HepG2 (cell line): Measurements from ENCODE around the gene PREX1. TPM values are rescaled to one million over a fixed set of nuclear protein-coding genes. Genes with fewer than 3 reads are reported as not detected.

Experiments used
- ATAC-seq: fragments of 200-7000 bp; cut with Tn5 transposase; 3 replicates; pipeline ENCODE4 v1.9.1; 2020; ENCODE audit warnings: mild to moderate bottlenecking, moderate library complexity
- BruUV-seq: library from RNA; stranded (reverse); fragments of 400-500 nt; replicated peaks from 2 replicates; lab custom pipeline; 2021; lab: Mats Ljungman, UMichigan
- CTCF ChIA-PET: fragments of 300-600 bp; formaldehyde crosslinking; extraction: SDS; loops from one replicate; lab custom pipeline; 2021; ENCODE audit warnings: low total read pairs, inconsistent platforms, low intra/inter-chr PET ratio; lab: Yijun Ruan, JAX
- POLR2A ChIA-PET: fragments of 350-600 bp; sonication (Branson Sonifier 250); formaldehyde crosslinking; loops from one replicate; lab custom pipeline; 2020; ENCODE audit warnings: antibody characterized with exemption, inconsistent platforms; lab: Yijun Ruan, JAX
- DNase-seq: peaks from one replicate; pipeline ENCODE4 v3.0.0-alpha.2; 2015; ENCODE audit warnings: low spot score
- FAIRE-seq: peaks from 3 replicates; lab custom pipeline; 2011; peaks lifted over from hg19 to GRCh38; lab: Jason Lieb, UNC
- H2AFZ ChIP-seq: one replicate; pipeline ENCODE4 v1.6.1; 2011; ENCODE audit warnings: low read length, inconsistent platforms
- H3K27ac ChIP-seq: fragments of 300-600 bp; 3 replicates; pipeline ENCODE4 v1.8.0; 2011; ENCODE audit warnings: mixed run types, mild to moderate bottlenecking, mixed read lengths, low read length, inconsistent platforms; ENCODE audit not compliant: insufficient read depth; ENCODE audit errors: extremely low read length
- H3K27me3 ChIP-seq, 2 experiments: fragments of 200-600 bp in 1 of 2; 2 replicates in 1 of 2; 3 replicates in 1 of 2; pipeline versions ENCODE4 v1.6.0 to v1.8.0; 2011; ENCODE audit warnings: low read length in 2 of 2, mild to moderate bottlenecking in 2 of 2, moderate library complexity in 2 of 2, inconsistent platforms in 1 of 2; ENCODE audit not compliant: insufficient read depth in 2 of 2, control insufficient read depth in 1 of 2
- H3K36me3 ChIP-seq, 2 experiments: fragments of 200-600 bp in 1 of 2; replicated peaks in 1 of 2; 2 replicates in 1 of 2; 3 replicates in 1 of 2; pipeline versions ENCODE4 v1.5.1 to v1.8.0; 2011; ENCODE audit warnings: low read length in 2 of 2, inconsistent platforms in 1 of 2; ENCODE audit not compliant: insufficient read depth in 2 of 2, control insufficient read depth in 1 of 2
- H3K4me1 ChIP-seq: 2 replicates; pipeline ENCODE4 v1.5.1; 2012; ENCODE audit warnings: low read length, inconsistent platforms; ENCODE audit not compliant: insufficient read depth
- H3K4me2 ChIP-seq: 2 replicates; pipeline ENCODE4 v1.6.0; 2011; ENCODE audit warnings: low read depth, low read length, inconsistent platforms
- H3K4me3 ChIP-seq, 3 experiments: fragments of 200-600 bp in 1 of 3; sonication (generic), shearing (Covaris generic) in 1 of 3; replicated peaks in 1 of 3; 2 replicates each; pipeline ENCODE4 v1.5.1; 2011 to 2016; ENCODE audit warnings: low read length in 3 of 3, inconsistent platforms in 2 of 3, low read depth in 2 of 3, mild to moderate bottlenecking in 2 of 3, control low read depth in 1 of 3, mixed read lengths in 1 of 3; ENCODE audit not compliant: insufficient read depth in 1 of 3
- H3K79me2 ChIP-seq: one replicate; pipeline ENCODE4 v1.6.1; 2011; ENCODE audit warnings: low read length, inconsistent platforms; ENCODE audit not compliant: insufficient read depth
- H3K9ac ChIP-seq: 2 replicates; pipeline ENCODE4 v1.6.0; 2011; ENCODE audit warnings: mild to moderate bottlenecking, low read depth, low read length, inconsistent platforms; ENCODE audit not compliant: insufficient read depth
- H3K9me3 ChIP-seq: 2 replicates; pipeline ENCODE4 v1.5.1; 2012; ENCODE audit warnings: mild to moderate bottlenecking, low read length
- H4K20me1 ChIP-seq: 2 replicates; pipeline ENCODE4 v1.6.0; 2011; ENCODE audit warnings: inconsistent platforms, mild to moderate bottlenecking, low read length, moderate library complexity; ENCODE audit not compliant: insufficient read depth
- ADNP ChIP-seq: sonication (generic); formaldehyde crosslinking; IDR thresholded peaks from 2 replicates; pipeline ENCODE4 v1.4.0; 2020; ENCODE audit warnings: missing genetic modification reagents
- CENPT ChIP-seq: sonication (generic); formaldehyde crosslinking; IDR thresholded peaks from 2 replicates; pipeline ENCODE4 v1.8.0; 2022; ENCODE audit warnings: low read depth, mild to moderate bottlenecking, moderate library complexity, missing genetic modification reagents
- E2F5 ChIP-seq: sonication (generic); formaldehyde crosslinking; conservative IDR thresholded peaks from 2 replicates; pipeline ENCODE4 v1.4.0; 2020; ENCODE audit warnings: missing genetic modification reagents
- NFATC3 ChIP-seq: sonication (generic); formaldehyde crosslinking; IDR thresholded peaks from 2 replicates; pipeline ENCODE4 v1.5.1; 2020; ENCODE audit warnings: mild to moderate bottlenecking, missing genetic modification reagents
- NONO ChIP-seq, 2 experiments: fragments of 450-650 bp in 1 of 2; sonication (generic) in 1 of 2; formaldehyde crosslinking in 1 of 2; IDR thresholded peaks in 1 of 2; conservative IDR thresholded peaks in 1 of 2; 2 replicates each; pipeline versions ENCODE4 v1.6.1 to v1.8.0; 2017 to 2022; ENCODE audit warnings: mild to moderate bottlenecking in 1 of 2, missing genetic modification reagents in 1 of 2, moderate library complexity in 1 of 2
- PHF20 ChIP-seq: sonication (generic); formaldehyde crosslinking; IDR thresholded peaks from 2 replicates; pipeline ENCODE4 v1.5.0; 2020; ENCODE audit warnings: mild to moderate bottlenecking, missing genetic modification reagents
- SKIL ChIP-seq: sonication (generic); formaldehyde crosslinking; IDR thresholded peaks from 2 replicates; pipeline ENCODE4 v1.8.0; 2022; ENCODE audit warnings: missing genetic modification reagents, mild to moderate bottlenecking, moderate library complexity, borderline replicate concordance
- TEAD2 ChIP-seq: sonication (generic); formaldehyde crosslinking; IDR thresholded peaks from 2 replicates; pipeline ENCODE4 v1.9.0; 2021; ENCODE audit warnings: missing genetic modification reagents
- ZBTB8A ChIP-seq: sonication (generic); formaldehyde crosslinking; IDR thresholded peaks from 2 replicates; pipeline ENCODE4 v1.4.0; 2020; ENCODE audit warnings: mild to moderate bottlenecking, low read depth, missing genetic modification reagents, borderline replicate concordance
- ZNF619 ChIP-seq: sonication (generic); formaldehyde crosslinking; IDR thresholded peaks from 2 replicates; pipeline ENCODE4 v1.4.0; 2020; ENCODE audit warnings: mild to moderate bottlenecking, missing genetic modification reagents
- ZSCAN21 ChIP-seq: sonication (generic); formaldehyde crosslinking; IDR thresholded peaks from 2 replicates; pipeline ENCODE4 v1.8.0; 2022; ENCODE audit warnings: mild to moderate bottlenecking, missing genetic modification reagents, moderate library complexity, borderline replicate concordance
- ZSCAN22 ChIP-seq: sonication (generic); formaldehyde crosslinking; IDR thresholded peaks from 2 replicates; pipeline ENCODE4 v1.4.0; 2020; ENCODE audit warnings: mild to moderate bottlenecking, missing genetic modification reagents
- WGBS: methylation state at CpG from one replicate; pipeline ENCODE4 v1.1.6; 2017; ENCODE audit warnings: low lambda C conversion rate; 5-methylcytosine and 5-hydroxymethylcytosine counted together
- in situ Hi-C: cut with HindIII; loops from 2 replicates; pipeline ENCODE4 v1.10.0; 2017; ENCODE audit warnings: low pct_unique_long_range_greater_than_20kb; ENCODE audit not compliant: extremely low pct_ligation_motif_present
- intact Hi-C: fragments of 100-400 bp; cut with micrococcal nuclease; formaldehyde crosslinking; loops from one replicate; pipeline ENCODE4 v1.10.0; 2022; ENCODE audit not compliant: unreplicated experiment
- polyA plus RNA-seq, 8 experiments: library from polyadenylated mRNA; depleted of rRNA in 3 of 8; stranded (reverse) in 7 of 8; unstranded in 1 of 8; fragments of >200 nt; fragmentation: Illumina TruSeq in 4 of 8; extraction: Trizol in 4 of 8; gene quantifications; 2 replicates each; pipeline versions ENCODE4 v1.2.1 to v1.2.3, GENCODE V29; 2011 to 2016; ENCODE audit warnings: low read depth in 4 of 8, missing spikeins in 1 of 8, mixed read lengths in 1 of 8; ENCODE audit not compliant: insufficient read depth in 1 of 8
- total RNA-seq, 5 experiments: library from RNA; depleted of rRNA; stranded (reverse); fragments of >200 nt; fragmentation: Illumina TruSeq; extraction: Trizol; gene quantifications; 2 replicates each; pipeline ENCODE4 v1.2.3, GENCODE V29; 2016; ENCODE audit warnings: low read depth in 1 of 5

PREX1 gene
- total and polyA plus RNA-seq, 2 of the 13 experiments (the other 11 are each of a cell fraction or from before 2014, with no cell fraction given): 0.02 to 0.04 TPM

DNA sequence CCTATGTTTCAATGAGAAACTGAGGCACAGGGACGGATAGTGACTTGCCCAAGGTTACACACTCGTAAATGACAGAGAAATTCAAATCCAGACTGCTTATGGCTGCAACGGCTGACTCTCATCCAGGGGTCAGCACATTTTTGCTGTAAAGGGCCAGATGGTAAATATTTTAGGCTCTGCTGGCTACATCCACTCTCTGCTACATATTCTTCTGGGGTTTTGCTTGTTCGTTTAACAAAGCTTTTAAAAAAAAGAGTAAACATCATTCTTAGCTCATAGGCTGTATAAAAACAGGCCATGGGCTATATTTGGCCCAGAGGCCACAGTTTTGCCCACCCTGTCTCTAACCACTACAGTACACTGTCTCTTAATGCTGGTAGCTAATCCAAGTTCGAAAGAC is 103.4 kb downstream of the PREX1 start:
- Histone ChIP-seq H3K27me3 (peaks cover 1 to 11% of the 10 kb centered on the region in 2 experiments; a peak in 3 of 5 replicates), H3K4me3 (no peak overlapping the region), H4K20me1 (no peaks in the 10 kb centered on the region), H3K4me2 (no peak overlapping the region), H3K79me2 (no peaks in the 10 kb centered on the region), H3K4me1 (peaks cover 34% of the 10 kb centered on the region), H3K36me3 (no peaks in the 10 kb centered on the region), H3K9ac (no peak overlapping the region), H2AFZ (no peak overlapping the region), H3K27ac (no peak overlapping the region), H3K9me3 (no peaks in the 10 kb centered on the region)
- 24% methylated on average over 5 of the region's 5 CpGs for WGBS
- POLR2A ChIA-PET: no interaction called here
- intact Hi-C loops: no loop called here
- in situ Hi-C loops: loop anchor here (5.0 kb wide), 1 partner anchor 67 kb away; no protein-coding TSS in a partner anchor
- no peak for ATAC-seq
- TF ChIP-seq E2F5 (CRISPR knock-in tag) (no peak), ZSCAN22 (CRISPR knock-in tag) (peak; percentile 7; the same call in 1 of the 2 replicates), ZBTB8A (CRISPR knock-in tag) (0 out of 2 replicates have a peak, but pooled peaks have one; percentile 3)
- FAIRE-seq: no peak
- DNase-seq: no peak
- CTCF ChIA-PET: interaction anchor here (3.9 kb wide), 1 partner anchor 67 kb away, joined by 29 read pairs; no protein-coding TSS in a partner anchor
- no TSS peak for BruUV-seq

DNA sequence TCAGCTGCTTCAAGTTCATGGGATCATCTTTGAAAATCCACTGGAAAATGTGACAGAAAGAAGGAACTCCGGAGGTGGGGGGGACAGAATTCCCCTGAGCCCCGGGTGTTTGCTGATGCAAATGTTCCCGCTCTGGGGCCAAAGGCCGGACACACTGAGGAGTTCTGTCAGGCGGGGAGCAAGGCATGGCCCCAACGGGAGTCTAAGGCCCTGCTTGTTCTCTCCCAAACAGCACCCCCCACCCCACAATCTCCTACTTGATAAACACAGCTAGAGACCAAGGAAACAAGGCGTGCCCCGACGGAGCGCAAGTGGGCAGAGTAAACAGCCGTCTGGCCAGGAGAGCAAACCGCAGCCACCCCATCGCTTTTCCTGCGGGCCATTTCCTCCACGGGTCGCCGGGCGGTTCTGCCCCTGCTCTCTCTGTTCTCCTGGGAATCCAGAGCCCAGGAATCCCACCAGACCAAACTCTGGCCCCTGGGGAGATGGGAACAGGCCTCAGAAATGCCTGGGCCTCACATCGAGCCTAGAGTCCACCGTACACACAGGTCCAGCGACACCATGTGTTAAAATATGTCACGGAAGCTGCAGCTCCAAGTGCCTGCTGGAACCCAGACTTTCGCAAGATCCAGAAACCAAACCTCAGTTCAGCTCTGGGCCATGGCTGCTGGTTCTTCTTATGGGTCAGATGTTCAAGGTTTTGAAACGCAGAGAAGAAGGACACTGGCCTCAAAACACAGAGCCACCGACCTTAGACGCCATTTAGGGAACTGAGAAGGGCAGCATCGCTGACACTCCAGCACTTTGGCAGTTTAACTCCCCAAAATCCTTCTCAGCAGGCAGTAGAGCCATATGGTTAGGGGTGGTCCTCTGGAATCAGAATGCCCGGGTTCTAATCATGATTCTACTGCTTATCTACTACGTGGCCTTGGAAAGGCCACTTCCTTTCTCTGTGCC is 104.2 kb downstream of the PREX1 start:
- FAIRE-seq: peak; percentile 96
- TF ChIP-seq PHF20: no peak
- TF ChIP-seq CENPT (CRISPR knock-in tag): no peak; the same call in 1 of the 2 replicates
- no peak; the same call in 1 of the 2 replicates for TF ChIP-seq ZSCAN21 (CRISPR knock-in tag)
- TF ChIP-seq ZNF619 (CRISPR knock-in tag): 0 out of 2 replicates have a peak, but pooled peaks have one; percentile 60
- no peak for TF ChIP-seq TEAD2 (CRISPR knock-in tag)
- TF ChIP-seq NONO (IDR thresholded peaks at IDR 0.05): no peak
- TF ChIP-seq NONO (CRISPR knock-in tag; conservative IDR thresholded peaks at IDR 0.05): 0 out of 2 replicates have a peak, but pooled peaks have one; percentile 27
- no peak for TF ChIP-seq SKIL (CRISPR knock-in tag)
- peak; percentile 71; the same call in 1 of the 2 replicates for TF ChIP-seq NFATC3 (CRISPR knock-in tag)
- TF ChIP-seq ADNP (CRISPR knock-in tag): no peak

More for the DNA sequence above, 104.2 kb downstream of the PREX1 start:
- Histone ChIP-seq H3K27ac (no peak overlapping the region), H3K4me2 (peak overlapping the region; percentile 82), H3K36me3 (no peaks in the 10 kb centered on the region), H3K27me3 (peaks cover 1 to 12% of the 10 kb centered on the region in 2 experiments; a peak in 3 of 5 replicates), H3K9me3 (no peaks in the 10 kb centered on the region), H2AFZ (peak overlapping the region; percentile 43), H3K4me3 (peak overlapping the region; percentile 5 to 69 (median 26)), H3K4me1 (peaks cover 34% of the 10 kb centered on the region), H4K20me1 (no peaks in the 10 kb centered on the region), H3K79me2 (no peaks in the 10 kb centered on the region), H3K9ac (peak overlapping the region; percentile 41)
- ATAC-seq (peak; percentile 79), DNase-seq (peak; percentile 73)
- WGBS: 12% methylated on average over 27 of the region's 29 CpGs
- no TSS peak for BruUV-seq
- intact Hi-C loops: loop anchor here (1.0 kb wide), 1 partner anchor 66 kb away; no protein-coding TSS in a partner anchor
- ChIA-PET CTCF (interaction anchor here (3.9 kb wide), 1 partner anchor 66 kb away, joined by 29 read pairs; no protein-coding TSS in a partner anchor), POLR2A (interaction anchor here (1.4 kb wide), 1 partner anchor 66 kb away, joined by 3 read pairs; no protein-coding TSS in a partner anchor)
- in situ Hi-C loops: loop anchor here (5.0 kb wide), 1 partner anchor 66 kb away; no protein-coding TSS in a partner anchor
